Embryonic facial prominence (tissue), 1 donor: ENCODE data around the gene RRN3.
"Not testable (repeated sequence)": the region's sequence is repeated elsewhere in the genome, so short reads cannot be mapped to it uniquely, and the experiment has no call there.

Experiments
- DNase-seq: peaks from one replicate; pipeline ENCODE4 v3.0.0-alpha.2; 2016; ENCODE audit errors: extremely low spot score

RRN3 gene

GRCh38 chr16:15100372-15100987 is 6.4 kb upstream of the RRN3 start:
- not testable (repeated sequence) for DNase-seq

- DNase-seq, result not testable (repeated sequence)
Observed at GRCh38 chr16:15099366-15099909, 5.4 kb upstream of the RRN3 start.

GRCh38 chr16:15096583-15096972 is 2.5 kb upstream of the RRN3 start:
- not testable (repeated sequence) for DNase-seq

GRCh38 chr16:15093571-15093954 is 509 bp downstream of the RRN3 start:
- not testable (repeated sequence) for DNase-seq

GRCh38 chr16:15090663-15091269 is 3.3 kb downstream of the RRN3 start:
- DNase-seq, result not testable (repeated sequence)

GRCh38 chr16:15082788-15083187 is 11.3 kb downstream of the RRN3 start:
- DNase-seq, result not testable (repeated sequence)

GRCh38 chr16:15080883-15081282 is 13.2 kb downstream of the RRN3 start:
- not testable (repeated sequence) for DNase-seq

- not testable (repeated sequence) for DNase-seq
Observed at GRCh38 chr16:15076161-15076560, 17.9 kb downstream of the RRN3 start.

- DNase-seq, result no peak
Observed at GRCh38 chr16:15073101-15073500, 21.0 kb downstream of the RRN3 start.

- DNase-seq, result not testable (repeated sequence)
Observed at GRCh38 chr16:15071916-15072769, 21.9 kb downstream of the RRN3 start.

- DNase-seq, result not testable (repeated sequence)
Observed at GRCh38 chr16:15071013-15071412, 23.1 kb downstream of the RRN3 start.

GRCh38 chr16:15066690-15067089 is 27.4 kb downstream of the RRN3 start:
- not testable (repeated sequence) for DNase-seq

GRCh38 chr16:15065961-15066360 is 28.1 kb downstream of the RRN3 start:
- not testable (repeated sequence) for DNase-seq

- not testable (repeated sequence) for DNase-seq
Observed at GRCh38 chr16:15062085-15062810, 31.8 kb downstream of the RRN3 start.

GRCh38 chr16:15059324-15059723 is 34.7 kb downstream of the RRN3 start:
- no peak for DNase-seq

GRCh38 chr16:15057681-15058417 is 36.2 kb downstream of the RRN3 start:
- no peak for DNase-seq

GRCh38 chr16:15055141-15056053 is 38.7 kb downstream of the RRN3 start:
- DNase-seq, result no peak

GRCh38 chr16:15054357-15055140 is 39.5 kb downstream of the RRN3 start:
- no peak for DNase-seq

GRCh38 chr16:15053904-15054303 is 40.2 kb downstream of the RRN3 start:
- no peak for DNase-seq
